ENCODE results near the gene ERBB2.

Gene ERBB2

GRCh38 chr17:39663688-39664580 is 35.9 kb upstream of the ERBB2 start:
- Histone ChIP-seq H3K4me2 (ENCODE audit: low read depth, low read length, poor library complexity, severe bottlenecking) (no peak overlapping the region), H3K9ac (ENCODE audit: low read depth, low read length, poor library complexity, severe bottlenecking) (no peak overlapping the region)

GRCh38 chr17:39664581-39665561 is 35.0 kb upstream of the ERBB2 start, which contains the start of gene TCAP:
TSS of gene TCAP (plus strand) at chr17:39665349. CDS start at chr17:39665360, 11 bp downstream.
- no peaks in the 10 kb centered on the region for H3K9me3 ChIP-seq (ENCODE audit: insufficient read depth, low read depth, low read length)
- no peaks in the 10 kb centered on the region for H3K9me2 ChIP-seq (replicated peaks; ENCODE audit: low read depth, low read length)
- H3F3A ChIP-seq (ENCODE audit: low read depth) = no peaks in the 10 kb centered on the region
- H3K4me2 ChIP-seq (ENCODE audit: low read depth, low read length, poor library complexity, severe bottlenecking) = no peak within 1 kb of the TSS
- no peaks in the 10 kb centered on the region for H3K79me2 ChIP-seq (ENCODE audit: insufficient read depth, low read length)
- H3K9ac ChIP-seq (ENCODE audit: low read depth, low read length, poor library complexity, severe bottlenecking) = no peak within 1 kb of the TSS
- TF ChIP-seq CTCF (conservative IDR thresholded peaks at IDR 0.05; ENCODE audit: low read length) (no peak), EZH2phosphoT487 (IDR thresholded peaks at IDR 0.05; ENCODE audit: borderline replicate concordance) (no peak)
- peaks cover 26% of the 10 kb centered on the region; the same call in 1 of the 2 replicates for H3K36me3 ChIP-seq (ENCODE audit: insufficient read depth, low read length)
- H3K27me3 ChIP-seq (ENCODE audit: insufficient read depth, low read length, poor library complexity, severe bottlenecking) = no peaks in the 10 kb centered on the region
- no peak within 1 kb of the TSS for H2AFZ ChIP-seq (ENCODE audit: low read length)
- H4K20me1 ChIP-seq (ENCODE audit: insufficient read depth, low read length, poor library complexity, severe bottlenecking) = no peaks in the 10 kb centered on the region
- H3K4me1 ChIP-seq (ENCODE audit: insufficient read depth, low read length, poor library complexity, severe bottlenecking) = no peaks in the 10 kb centered on the region
- H3K4me3 ChIP-seq (ENCODE audit: low read length, poor library complexity, severe bottlenecking) = no peak within 1 kb of the TSS

More at GRCh38 chr17:39663688-39664580, 35.9 kb upstream of the ERBB2 start:
- H3K4me3 ChIP-seq (ENCODE audit: low read length, poor library complexity, severe bottlenecking) = no peak overlapping the region
- peaks cover 35% of the 10 kb centered on the region; the same call in 1 of the 2 replicates for H3K36me3 ChIP-seq (ENCODE audit: insufficient read depth, low read length)
- H3F3A ChIP-seq (ENCODE audit: low read depth) = no peaks in the 10 kb centered on the region
- no peaks in the 10 kb centered on the region for H3K9me3 ChIP-seq (ENCODE audit: insufficient read depth, low read depth, low read length)
- no peaks in the 10 kb centered on the region for H3K79me2 ChIP-seq (ENCODE audit: insufficient read depth, low read length)
- no peak overlapping the region for H2AFZ ChIP-seq (ENCODE audit: low read length)
- H4K20me1 ChIP-seq (ENCODE audit: insufficient read depth, low read length, poor library complexity, severe bottlenecking) = no peaks in the 10 kb centered on the region
- H3K9me2 ChIP-seq (replicated peaks; ENCODE audit: low read depth, low read length) = no peaks in the 10 kb centered on the region
- H3K27me3 ChIP-seq (ENCODE audit: insufficient read depth, low read length, poor library complexity, severe bottlenecking) = no peaks in the 10 kb centered on the region
- TF ChIP-seq EZH2phosphoT487 (IDR thresholded peaks at IDR 0.05; ENCODE audit: borderline replicate concordance) (no peak), CTCF (conservative IDR thresholded peaks at IDR 0.05; ENCODE audit: low read length) (no peak)
- H3K4me1 ChIP-seq (ENCODE audit: insufficient read depth, low read length, poor library complexity, severe bottlenecking) = no peaks in the 10 kb centered on the region

- no peak overlapping the region for H3K4me3 ChIP-seq (ENCODE audit: low read length, poor library complexity, severe bottlenecking)
- no peaks in the 10 kb centered on the region for H4K20me1 ChIP-seq (ENCODE audit: insufficient read depth, low read length, poor library complexity, severe bottlenecking)
- no peaks in the 10 kb centered on the region for H3K27me3 ChIP-seq (ENCODE audit: insufficient read depth, low read length, poor library complexity, severe bottlenecking)
- peaks cover 18% of the 10 kb centered on the region; the same call in 1 of the 2 replicates for H3K36me3 ChIP-seq (ENCODE audit: insufficient read depth, low read length)
- H3K9me3 ChIP-seq (ENCODE audit: insufficient read depth, low read depth, low read length) = no peaks in the 10 kb centered on the region
- no peaks in the 10 kb centered on the region for H3K4me1 ChIP-seq (ENCODE audit: insufficient read depth, low read length, poor library complexity, severe bottlenecking)
- H3F3A ChIP-seq (ENCODE audit: low read depth) = no peaks in the 10 kb centered on the region
- TF ChIP-seq CTCF (conservative IDR thresholded peaks at IDR 0.05; ENCODE audit: low read length) (no peak), EZH2phosphoT487 (IDR thresholded peaks at IDR 0.05; ENCODE audit: borderline replicate concordance) (no peak)
- H3K9ac ChIP-seq (ENCODE audit: low read depth, low read length, poor library complexity, severe bottlenecking) = no peak overlapping the region
- no peak overlapping the region for H3K4me2 ChIP-seq (ENCODE audit: low read depth, low read length, poor library complexity, severe bottlenecking)
- H3K79me2 ChIP-seq (ENCODE audit: insufficient read depth, low read length) = no peaks in the 10 kb centered on the region
- no peak overlapping the region for H2AFZ ChIP-seq (ENCODE audit: low read length)
- H3K9me2 ChIP-seq (replicated peaks; ENCODE audit: low read depth, low read length) = no peaks in the 10 kb centered on the region
Measured at GRCh38 chr17:39665642-39666224, 34.1 kb upstream of the ERBB2 start.
